ENCODE data around the gene KCNC3. TPM values are rescaled to one million over a fixed set of nuclear protein-coding genes. Genes with fewer than 3 reads are reported as not detected.

The KCNC3 gene
- total and polyA plus RNA-seq, 10 of the 15 experiments (the other 5 are each of a cell fraction or from before 2014, with no cell fraction given), result 0.08 to 3.8 (median 0.44) TPM; not detected in 2

- H3K27ac ChIP-seq (ENCODE audit: control insufficient read depth, insufficient read depth), result no peak overlapping the region
- no peak overlapping the region for H2AFZ ChIP-seq (ENCODE audit: control insufficient read depth, low read depth, low read length)
- ChIA-PET SMC1A (ENCODE audit: uncharacterized antibody, unreplicated experiment) (no interaction called here), RAD21 (ENCODE audit: unreplicated experiment) (no interaction called here), CTCF (no interaction called here), POLR2A (no interaction called here)
- no peak overlapping the region for H3K4me2 ChIP-seq (ENCODE audit: control insufficient read depth, insufficient read depth)
- no peaks in the 10 kb centered on the region for H3K79me2 ChIP-seq (ENCODE audit: control insufficient read depth, insufficient read depth, low read length)
- in situ Hi-C loops (cut with MboI), result no loop called here
- 56% methylated on average over 14 of the region's 14 CpGs for whole genome bisulfite sequencing (ENCODE audit: insufficient coverage, insufficient replicate concordance, low lambda C conversion rate, missing lambda C conversion rate)
- no peak overlapping the region for H3K4me3 ChIP-seq
- FAIRE-seq (no peak), DNase-seq (ENCODE audit: low read depth, low spot score) (no peak), ATAC-seq (no peak)
- H3K9me3 ChIP-seq (replicated peaks; ENCODE audit: control insufficient read depth, insufficient read depth, low read length), result no peaks in the 10 kb centered on the region
- no peaks in the 10 kb centered on the region for H3K36me3 ChIP-seq (ENCODE audit: control insufficient read depth in 2 of 2, insufficient read depth in 2 of 2, low read length in 1 of 2)
- no peaks in the 10 kb centered on the region; a peak in 1 of 4 replicates for H3K27me3 ChIP-seq (replicated peaks in 1 of 2; ENCODE audit: control insufficient read depth in 2 of 2, insufficient read depth in 2 of 2, low read length in 1 of 2)
- no peaks in the 10 kb centered on the region for H3K4me1 ChIP-seq (ENCODE audit: control insufficient read depth, insufficient read depth, low read length)
- no peaks in the 10 kb centered on the region for H4K20me1 ChIP-seq (ENCODE audit: control insufficient read depth, insufficient read depth)
- no peak overlapping the region for H3K9ac ChIP-seq (ENCODE audit: control insufficient read depth, insufficient read depth, low read length)
- no TSS peak for BruUV-seq (replicated peaks)
- intact Hi-C loops (cut with micrococcal nuclease; ENCODE audit: unreplicated experiment), result no loop called here
- TF ChIP-seq TCF7 (IDR thresholded peaks at IDR 0.05; ENCODE audit: borderline replicate concordance), result no peak
- TF ChIP-seq PAX5 (IDR thresholded peaks at IDR 0.05; ENCODE audit: borderline replicate concordance, low read depth, low read length), result no peak
- no peak for TF ChIP-seq MTA2 (IDR thresholded peaks at IDR 0.05; ENCODE audit: low read depth)
- no peak for TF ChIP-seq CHD2 (IDR thresholded peaks at IDR 0.05; ENCODE audit: borderline replicate concordance, low read depth, low read length)
- TF ChIP-seq ZSCAN29 (IDR thresholded peaks at IDR 0.05), result no peak
- TF ChIP-seq CEBPZ (IDR thresholded peaks at IDR 0.05; ENCODE audit: low read depth, low read length), result no peak
- no peak for TF ChIP-seq NFYB (IDR thresholded peaks at IDR 0.05; ENCODE audit: insufficient read depth, low read depth, low read length)
- no peak for TF ChIP-seq ATF3 (IDR thresholded peaks at IDR 0.05; ENCODE audit: borderline replicate concordance, extremely low read depth, low read depth, low read length)
- no peak for TF ChIP-seq TAF1 (IDR thresholded peaks at IDR 0.05; ENCODE audit: borderline replicate concordance, low read depth, low read length)
- no peak for TF ChIP-seq ESRRA (IDR thresholded peaks at IDR 0.05; ENCODE audit: low read length)
- TF ChIP-seq NR2C1 (IDR thresholded peaks at IDR 0.05), result no peak
- no peak for TF ChIP-seq ZBTB33 (IDR thresholded peaks at IDR 0.05)
- no peak for TF ChIP-seq ZNF592 (IDR thresholded peaks at IDR 0.05)
- no peak for TF ChIP-seq ZBED1 (IDR thresholded peaks at IDR 0.05; ENCODE audit: borderline replicate concordance)
Observed at GRCh38 chr19:50277966-50278580, 51.1 kb downstream of the KCNC3 start.
